Upper lobe of right lung (tissue), 1 donor: ENCODE measurements around the gene PTPRN. TPM values are rescaled to one million over a fixed set of nuclear protein-coding genes. Genes with fewer than 3 reads are reported as not detected.
A peak's percentile ranks its signal among the peaks of the same experiment; 100 is the strongest.

ENCODE experiments used
- ATAC-seq: fragments of 200-7000 bp; cut with Tn5 transposase; one replicate; pipeline ENCODE4 v1.9.1; 2020; ENCODE audit warnings: mild to moderate bottlenecking, moderate library complexity
- DNase-seq: peaks from one replicate; pipeline ENCODE4 v3.0.0-alpha.2; 2020
- H3K27ac ChIP-seq: fragments of 200-600 bp; one replicate; pipeline ENCODE4 v1.8.0; 2022
- H3K27me3 ChIP-seq: fragments of 200-600 bp; one replicate; pipeline ENCODE4 v1.8.0; 2022; ENCODE audit warnings: mild to moderate bottlenecking
- H3K36me3 ChIP-seq: fragments of 200-600 bp; one replicate; pipeline ENCODE4 v1.8.0; 2022
- H3K4me1 ChIP-seq: fragments of 200-600 bp; one replicate; pipeline ENCODE4 v1.8.0; 2022
- H3K4me3 ChIP-seq: fragments of 200-600 bp; one replicate; pipeline ENCODE4 v1.8.0; 2022; ENCODE audit warnings: mild to moderate bottlenecking
- H3K9me3 ChIP-seq: fragments of 200-600 bp; one replicate; pipeline ENCODE4 v1.8.0; 2022
- CTCF ChIP-seq: fragments of 200-600 bp; IDR thresholded peaks from one replicate; pipeline ENCODE4 v1.8.0; 2022; ENCODE audit warnings: antibody characterized with exemption
- intact Hi-C: fragments of 100-400 bp; cut with DNase I; formaldehyde crosslinking; loops from one replicate; pipeline ENCODE4 v1.11.0; 2022
- total RNA-seq: library from RNA; stranded (reverse); fragmentation: NEBNext Ultra II Directional; extraction: Animal tissue kit (Norgen Biotek cat#: 25700); gene quantifications from one replicate; pipeline ENCODE4 v1.2.1, GENCODE V29; 2021
- donor health status: DM: no; HTN: yes; CAD: no; lungs with severe emphysema.

Gene PTPRN
- total RNA-seq, 1 donor from 2014 or later, result not detected

GRCh38 chr2:219352448-219353023 is 43.3 kb upstream of the PTPRN start:
- Histone ChIP-seq H3K9me3 (no peaks in the 10 kb centered on the region), H3K27ac (no peak overlapping the region), H3K4me3 (no peak overlapping the region), H3K36me3 (no peaks in the 10 kb centered on the region), H3K4me1 (no peaks in the 10 kb centered on the region), H3K27me3 (peaks cover 21% of the 10 kb centered on the region)
- ATAC-seq (peak; percentile 83), DNase-seq (no peak)
- peak; percentile 65 for TF ChIP-seq CTCF
- intact Hi-C loops, result no loop called here

GRCh38 chr2:219350710-219351221 is 41.6 kb upstream of the PTPRN start:
- Histone ChIP-seq H3K36me3 (no peaks in the 10 kb centered on the region), H3K9me3 (no peaks in the 10 kb centered on the region), H3K4me1 (no peaks in the 10 kb centered on the region), H3K27ac (no peak overlapping the region), H3K4me3 (no peak overlapping the region), H3K27me3 (peaks cover 9% of the 10 kb centered on the region)
- TF ChIP-seq CTCF, result no peak
- intact Hi-C loops, result no loop called here
- DNase-seq (no peak), ATAC-seq (no peak)

- no peak for ATAC-seq
- intact Hi-C loops, result no loop called here
- Histone ChIP-seq H3K27me3 (peaks cover 9% of the 10 kb centered on the region), H3K36me3 (no peaks in the 10 kb centered on the region), H3K4me3 (no peak overlapping the region), H3K9me3 (no peaks in the 10 kb centered on the region), H3K27ac (no peak overlapping the region), H3K4me1 (no peaks in the 10 kb centered on the region)
- TF ChIP-seq CTCF, result no peak
- no peak for DNase-seq
Measured at GRCh38 chr2:219350215-219350614, 41.0 kb upstream of the PTPRN start.

GRCh38 chr2:219344751-219345430 is 35.7 kb upstream of the PTPRN start:
- H3K27me3 ChIP-seq, result no peaks in the 10 kb centered on the region
- no peaks in the 10 kb centered on the region for H3K36me3 ChIP-seq
- DNase-seq, result no peak
- ATAC-seq, result peak; percentile 51
- no peak overlapping the region for H3K27ac ChIP-seq
- intact Hi-C loops, result no loop called here
- no peaks in the 10 kb centered on the region for H3K9me3 ChIP-seq
- no peak for TF ChIP-seq CTCF
- H3K4me3 ChIP-seq, result no peak overlapping the region
- no peaks in the 10 kb centered on the region for H3K4me1 ChIP-seq

- H3K27me3 ChIP-seq, result peaks cover 44% of the 10 kb centered on the region
- TF ChIP-seq CTCF, result no peak
Measured at GRCh38 chr2:219335373-219335786, 26.2 kb upstream of the PTPRN start.

More at GRCh38 chr2:219335373-219335786, 26.2 kb upstream of the PTPRN start:
- ATAC-seq (no peak), DNase-seq (no peak)
- Histone ChIP-seq H3K4me1 (no peaks in the 10 kb centered on the region), H3K36me3 (no peaks in the 10 kb centered on the region), H3K4me3 (no peak overlapping the region), H3K27ac (no peak overlapping the region), H3K9me3 (no peaks in the 10 kb centered on the region)
- intact Hi-C loops, result no loop called here
